GM12872 (cell line): ENCODE data around the gene EEF1E1.

Experiments used
- TF ChIP-seq, protein P1 (sequence below): IDR thresholded peaks from 3 replicates; pipeline ENCODE4 v1.5.1; 2011; ENCODE audit warnings: low read depth, mild to moderate bottlenecking, low read length, moderate library complexity; ENCODE audit not compliant: insufficient read depth

The EEF1E1 gene

DNA sequence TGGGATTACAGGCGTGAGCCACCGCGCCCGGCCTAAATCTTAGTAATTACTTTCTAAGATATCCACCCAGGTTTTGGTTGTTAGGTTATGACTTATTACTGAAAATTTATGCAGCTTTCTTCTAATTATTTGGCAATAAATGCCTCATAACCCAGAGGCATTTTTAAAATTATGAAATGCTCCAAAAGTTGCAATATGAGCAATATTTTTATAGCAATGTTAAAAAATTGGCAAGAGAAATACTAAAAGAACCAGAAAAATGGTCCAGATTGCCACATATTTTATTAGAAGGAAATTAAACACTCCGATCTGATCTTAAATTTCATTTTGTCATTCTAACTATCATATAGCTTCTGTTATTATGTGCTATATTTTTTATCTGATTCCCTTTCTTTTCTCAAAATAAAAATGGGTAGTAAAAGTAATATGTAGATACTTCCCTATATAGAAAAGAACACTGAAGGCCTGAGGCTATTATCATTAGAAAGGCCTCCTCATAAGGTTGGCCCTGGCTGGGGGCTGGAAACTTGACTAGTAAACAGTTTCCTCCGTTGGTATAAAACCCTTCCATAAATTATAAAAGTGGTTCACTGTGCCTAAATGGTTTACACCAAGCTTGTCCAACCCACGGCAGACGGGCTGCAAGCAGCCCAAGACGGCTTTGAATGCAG lies 60.3 kb downstream of the EEF1E1 start:
- TF ChIP-seq, protein P1, sequence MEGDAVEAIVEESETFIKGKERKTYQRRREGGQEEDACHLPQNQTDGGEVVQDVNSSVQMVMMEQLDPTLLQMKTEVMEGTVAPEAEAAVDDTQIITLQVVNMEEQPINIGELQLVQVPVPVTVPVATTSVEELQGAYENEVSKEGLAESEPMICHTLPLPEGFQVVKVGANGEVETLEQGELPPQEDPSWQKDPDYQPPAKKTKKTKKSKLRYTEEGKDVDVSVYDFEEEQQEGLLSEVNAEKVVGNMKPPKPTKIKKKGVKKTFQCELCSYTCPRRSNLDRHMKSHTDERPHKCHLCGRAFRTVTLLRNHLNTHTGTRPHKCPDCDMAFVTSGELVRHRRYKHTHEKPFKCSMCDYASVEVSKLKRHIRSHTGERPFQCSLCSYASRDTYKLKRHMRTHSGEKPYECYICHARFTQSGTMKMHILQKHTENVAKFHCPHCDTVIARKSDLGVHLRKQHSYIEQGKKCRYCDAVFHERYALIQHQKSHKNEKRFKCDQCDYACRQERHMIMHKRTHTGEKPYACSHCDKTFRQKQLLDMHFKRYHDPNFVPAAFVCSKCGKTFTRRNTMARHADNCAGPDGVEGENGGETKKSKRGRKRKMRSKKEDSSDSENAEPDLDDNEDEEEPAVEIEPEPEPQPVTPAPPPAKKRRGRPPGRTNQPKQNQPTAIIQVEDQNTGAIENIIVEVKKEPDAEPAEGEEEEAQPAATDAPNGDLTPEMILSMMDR: no peak

DNA sequence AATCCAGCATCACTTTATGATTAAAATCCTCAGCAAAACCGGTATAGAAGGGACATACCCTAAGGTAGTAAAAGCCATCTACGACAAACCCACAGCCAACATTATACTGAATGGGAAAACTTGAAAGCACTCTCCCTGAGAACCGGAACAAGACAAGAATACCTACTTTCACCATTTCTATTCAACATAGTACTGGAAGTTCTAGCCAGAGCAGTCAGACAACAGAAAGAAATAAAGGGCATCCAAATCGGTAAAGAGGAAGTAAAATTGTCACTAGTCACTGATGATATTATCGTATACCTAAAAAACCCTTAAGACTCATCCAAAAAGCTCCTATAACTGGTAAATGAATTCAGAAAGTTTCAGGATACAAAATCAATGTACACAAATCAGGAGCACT lies 71.4 kb downstream of the EEF1E1 start:
- TF ChIP-seq, protein P1: no peak
